PC-3 (cell line): Measurements from ENCODE around the gene CMKLR1.

Experiments
- EZH2 ChIP-seq: fragments of 300-600 bp; sonication (generic); IDR thresholded peaks from one replicate; pipeline ENCODE4 v1.6.1; 2017; ENCODE audit warnings: antibody characterized with exemption, mild to moderate bottlenecking, low read length; ENCODE audit not compliant: unreplicated experiment
- EZH2phosphoT487 ChIP-seq: fragments of 300-600 bp; sonication (generic); IDR thresholded peaks from 2 replicates; pipeline ENCODE4 v1.6.1; 2018; ENCODE audit warnings: mild to moderate bottlenecking, antibody characterized with exemption, low read length, borderline replicate concordance
- TF ChIP-seq, protein P1 (sequence below): fragments of 300-600 bp; sonication (generic); conservative IDR thresholded peaks from 2 replicates; pipeline ENCODE4 v1.5.1; 2017; ENCODE audit warnings: antibody characterized with exemption, low read depth, mild to moderate bottlenecking, low read length

DNA sequence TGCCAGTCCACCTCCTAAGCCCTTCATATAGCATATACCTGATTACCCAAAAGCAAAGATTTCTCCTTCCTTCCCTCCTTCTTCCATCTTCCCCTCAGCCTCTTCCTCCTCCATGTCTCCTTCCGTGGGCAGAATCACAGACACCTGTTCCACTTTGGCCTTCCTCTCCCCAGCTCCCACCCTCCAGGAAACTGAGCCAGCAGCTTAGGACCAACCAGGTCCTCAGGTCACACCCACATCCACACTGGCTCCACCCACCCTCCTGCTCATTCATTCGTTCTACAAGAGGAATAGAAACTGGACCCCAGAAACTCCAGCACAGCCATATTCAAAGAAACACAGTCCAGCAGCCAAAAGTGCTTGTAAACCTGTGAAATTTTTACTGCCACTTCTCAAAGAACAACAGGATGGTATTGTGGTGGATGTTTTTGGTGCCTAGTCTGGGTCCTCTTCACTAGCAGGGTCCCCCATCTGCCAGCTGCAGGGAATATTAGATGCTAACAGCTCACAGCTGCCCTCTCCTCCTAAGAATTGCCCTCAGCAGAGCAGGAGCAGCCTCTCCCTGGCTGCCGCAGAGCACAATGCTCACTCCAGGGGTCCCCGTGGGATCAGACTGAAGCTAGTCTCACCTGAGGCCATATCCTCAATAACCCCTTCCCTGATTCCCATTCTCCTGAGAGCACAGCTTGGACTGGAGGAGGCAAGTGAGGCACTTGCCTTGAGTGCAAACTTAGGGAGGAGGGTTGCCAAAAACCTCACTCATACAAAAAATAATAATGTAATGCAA lies 18.4 kb downstream of the CMKLR1 start:
- TF ChIP-seq, protein P1, sequence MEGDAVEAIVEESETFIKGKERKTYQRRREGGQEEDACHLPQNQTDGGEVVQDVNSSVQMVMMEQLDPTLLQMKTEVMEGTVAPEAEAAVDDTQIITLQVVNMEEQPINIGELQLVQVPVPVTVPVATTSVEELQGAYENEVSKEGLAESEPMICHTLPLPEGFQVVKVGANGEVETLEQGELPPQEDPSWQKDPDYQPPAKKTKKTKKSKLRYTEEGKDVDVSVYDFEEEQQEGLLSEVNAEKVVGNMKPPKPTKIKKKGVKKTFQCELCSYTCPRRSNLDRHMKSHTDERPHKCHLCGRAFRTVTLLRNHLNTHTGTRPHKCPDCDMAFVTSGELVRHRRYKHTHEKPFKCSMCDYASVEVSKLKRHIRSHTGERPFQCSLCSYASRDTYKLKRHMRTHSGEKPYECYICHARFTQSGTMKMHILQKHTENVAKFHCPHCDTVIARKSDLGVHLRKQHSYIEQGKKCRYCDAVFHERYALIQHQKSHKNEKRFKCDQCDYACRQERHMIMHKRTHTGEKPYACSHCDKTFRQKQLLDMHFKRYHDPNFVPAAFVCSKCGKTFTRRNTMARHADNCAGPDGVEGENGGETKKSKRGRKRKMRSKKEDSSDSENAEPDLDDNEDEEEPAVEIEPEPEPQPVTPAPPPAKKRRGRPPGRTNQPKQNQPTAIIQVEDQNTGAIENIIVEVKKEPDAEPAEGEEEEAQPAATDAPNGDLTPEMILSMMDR: no peak
- TF ChIP-seq EZH2 (no peak), EZH2phosphoT487 (no peak)
